ENCODE results near the gene LINS1.

- no peak for TF ChIP-seq GATA3 (IDR thresholded peaks at IDR 0.05; ENCODE audit: low read depth, low read length)
- TF ChIP-seq GATA2 (IDR thresholded peaks at IDR 0.05; ENCODE audit: low read depth, low read length), result no peak
Observed at GRCh38 chr15:100573526-100573925, 28.5 kb downstream of the LINS1 start.
